HG03378 (cell line): Measurements from ENCODE around the gene DGCR6L.
"Not testable (repeated sequence)": the region's sequence is repeated elsewhere in the genome, so short reads cannot be mapped to it uniquely, and the experiment has no call there.

Source experiments
- ATAC-seq: cut with Tn5 transposase; IDR thresholded peaks from one replicate; pipeline ENCODE4 v1.9.1; 2021; ENCODE audit warnings: mild to moderate bottlenecking, moderate library complexity; ENCODE audit not compliant: unreplicated experiment

The DGCR6L gene

DNA sequence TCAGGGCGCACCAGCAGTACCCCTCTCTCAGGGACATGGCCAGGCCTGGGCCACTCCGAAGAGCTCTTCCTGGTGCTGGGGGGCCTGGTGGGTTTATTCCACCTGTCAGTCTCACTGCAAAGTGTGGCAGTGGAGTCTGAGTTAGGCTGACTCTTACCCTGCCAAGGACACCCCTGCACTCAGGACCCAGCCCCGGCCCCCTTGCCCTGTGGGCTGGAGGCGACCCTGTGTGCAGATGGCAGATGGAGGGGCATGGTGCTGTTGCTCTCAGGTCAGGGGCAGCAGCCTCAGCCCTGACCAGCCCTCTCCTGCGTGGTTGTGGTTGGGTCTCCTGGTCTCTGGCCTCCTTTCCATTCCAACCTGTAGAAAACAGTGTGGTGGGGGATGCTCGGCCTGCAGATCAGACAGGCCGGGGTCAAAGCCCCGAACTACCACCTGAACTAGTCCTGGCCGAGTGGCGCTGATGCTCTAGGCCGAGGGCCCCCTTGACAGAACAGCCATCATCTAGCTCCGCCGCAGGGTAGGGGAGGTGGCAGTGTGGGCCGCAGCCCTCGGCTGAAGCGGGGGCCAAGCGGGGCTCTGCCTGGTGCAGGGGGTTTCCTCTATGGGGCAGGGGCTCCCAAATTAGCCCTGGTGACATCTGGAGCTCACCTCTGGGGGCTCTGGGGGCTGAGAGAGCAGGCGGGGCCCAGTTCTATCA lies 41.8 kb downstream of the DGCR6L start:
- not testable (repeated sequence) for ATAC-seq

DNA sequence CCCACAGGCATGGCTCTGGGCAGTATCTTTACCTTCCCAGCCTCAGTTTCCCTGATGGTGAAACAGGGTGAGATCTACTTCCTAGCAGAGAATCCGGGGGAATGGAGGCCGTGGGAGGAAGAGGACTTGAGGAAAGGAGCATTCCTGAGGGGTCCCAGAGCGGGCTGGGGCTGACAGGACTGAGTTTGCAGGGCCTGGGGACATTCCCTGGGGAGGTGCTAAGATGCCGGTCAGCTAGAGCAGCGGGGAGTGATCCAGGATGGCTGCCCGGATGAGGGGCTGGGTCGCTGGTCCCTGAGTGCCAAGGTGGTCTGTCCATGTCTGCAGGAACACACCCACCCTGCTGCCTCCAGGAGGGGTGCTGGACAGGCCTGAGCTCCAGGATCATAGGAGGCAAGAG lies 43.4 kb downstream of the DGCR6L start:
- no peak for ATAC-seq

GRCh38 chr22:20275836-20276235 lies 44.0 kb downstream of the DGCR6L start:
- no peak for ATAC-seq

DNA sequence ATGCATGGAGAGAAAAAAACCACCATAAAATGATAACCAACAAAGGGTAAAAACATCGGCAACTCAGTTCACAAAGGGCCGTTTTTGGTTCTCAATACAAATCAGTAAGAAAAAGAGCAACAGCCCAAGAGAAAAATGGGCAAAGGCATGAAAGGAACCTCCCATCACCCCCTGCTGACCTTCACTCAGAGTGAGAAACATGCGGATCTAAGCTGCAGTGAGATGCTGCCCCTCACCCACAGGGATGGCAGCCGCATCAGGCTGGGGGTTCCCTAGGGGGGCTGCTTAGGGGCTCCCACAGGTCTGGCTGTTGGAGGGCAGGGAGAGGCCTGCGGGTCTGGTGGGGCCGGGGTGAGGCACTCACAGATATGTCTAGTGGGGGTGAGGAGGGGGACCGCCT lies 44.5 kb downstream of the DGCR6L start:
- ATAC-seq: not testable (repeated sequence)

GRCh38 chr22:20274374-20274773 lies 45.5 kb downstream of the DGCR6L start:
- ATAC-seq: not testable (repeated sequence)

DNA sequence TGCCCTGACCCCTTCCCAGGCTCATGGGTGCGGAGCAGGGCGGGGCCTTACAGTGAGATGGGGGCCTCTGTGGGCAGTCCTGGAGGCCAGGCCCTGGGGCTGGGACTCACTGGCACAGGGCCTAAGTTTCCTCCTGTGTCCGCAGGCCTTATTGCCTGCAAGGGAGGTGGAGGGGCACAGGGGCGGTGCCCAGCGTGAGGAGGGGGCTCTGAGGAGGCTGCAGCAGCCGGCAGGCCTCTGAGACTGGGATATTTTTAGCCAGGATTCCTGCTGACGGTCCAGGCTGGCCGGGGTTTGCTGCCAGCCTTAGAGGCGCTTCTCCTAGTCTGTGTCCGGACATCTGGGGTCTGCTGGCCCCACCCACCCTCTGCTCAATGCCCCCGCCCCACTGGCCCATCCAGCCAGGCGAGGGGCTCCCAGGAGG lies 46.1 kb downstream of the DGCR6L start:
- no peak for ATAC-seq

GRCh38 chr22:20272700-20273099 lies 47.2 kb downstream of the DGCR6L start:
- ATAC-seq: no peak

GRCh38 chr22:20272174-20272573 lies 47.7 kb downstream of the DGCR6L start:
- no peak for ATAC-seq

DNA sequence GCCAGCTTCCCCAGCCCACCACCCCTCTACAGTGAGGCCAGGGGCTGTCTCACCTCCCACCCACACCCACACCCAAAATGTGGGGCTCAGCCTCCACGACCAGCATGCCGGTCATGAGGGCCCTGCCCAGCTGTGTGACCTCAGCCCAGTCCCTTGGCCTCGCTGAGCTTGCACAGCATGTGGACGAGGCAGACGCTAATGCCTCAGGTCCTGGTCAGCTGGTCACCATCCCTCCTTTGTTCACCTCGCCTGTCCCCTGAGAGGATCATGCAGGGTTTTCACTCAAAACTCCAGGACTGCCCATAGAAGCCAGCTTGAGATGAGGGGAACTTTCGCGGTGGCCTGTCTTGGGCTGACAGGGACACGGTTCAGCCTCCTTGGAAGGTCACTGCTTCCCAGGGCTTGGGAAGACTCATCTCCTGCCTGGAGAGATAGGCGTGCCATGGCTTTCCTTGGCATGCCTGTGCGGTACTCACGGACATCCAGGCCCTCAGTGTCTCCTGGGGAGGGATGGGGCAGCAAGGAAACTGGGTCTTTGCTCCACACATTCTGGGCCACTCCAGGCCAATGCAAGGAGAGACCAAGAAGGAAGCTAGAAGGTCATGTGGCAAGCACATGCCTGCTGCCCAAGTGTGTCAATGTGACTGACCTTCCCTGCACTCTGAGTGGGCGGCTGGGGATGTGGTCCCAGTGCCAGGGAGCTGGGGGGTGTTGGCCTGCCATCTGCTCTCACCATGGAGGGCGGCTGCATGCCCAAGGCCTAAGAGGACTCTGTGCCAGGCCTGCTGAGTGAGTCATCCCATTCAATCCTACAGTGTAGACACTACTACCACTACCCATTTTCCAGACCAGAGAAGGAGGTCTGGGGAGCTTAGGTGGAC lies 48.5 kb downstream of the DGCR6L start:
- no peak for ATAC-seq

GRCh38 chr22:20270190-20271113 lies 49.4 kb downstream of the DGCR6L start:
- not testable (repeated sequence) for ATAC-seq

- ATAC-seq: not testable (repeated sequence)
Observed at GRCh38 chr22:20269673-20270072, 50.2 kb downstream of the DGCR6L start.

DNA sequence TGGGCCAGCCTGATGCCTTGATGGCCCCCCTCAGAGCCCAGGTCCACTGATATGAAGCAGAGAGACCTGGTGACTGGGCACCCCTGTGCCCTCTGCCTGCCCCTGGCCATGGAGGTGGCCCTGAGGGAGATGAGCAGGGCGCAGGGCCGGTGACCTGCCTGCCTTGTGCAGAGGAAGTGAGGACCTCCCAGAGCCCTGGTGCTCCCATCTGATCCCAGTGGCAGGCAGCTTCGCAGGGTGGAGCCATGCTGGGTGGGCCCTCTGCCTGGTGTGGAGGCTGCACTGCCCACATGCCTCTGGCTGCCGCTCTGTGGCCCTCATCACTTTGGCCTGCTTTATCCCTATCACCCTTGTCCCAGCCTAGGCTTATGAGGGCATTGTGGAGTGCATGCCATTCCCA lies 50.7 kb downstream of the DGCR6L start:
- ATAC-seq: not testable (repeated sequence)

- ATAC-seq: no peak
Observed at GRCh38 chr22:20268279-20269012, 51.4 kb downstream of the DGCR6L start, which contains the start of gene RTN4R. Gene RTN4R, minus strand, starts transcription at chr22:20268318. Its CDS starts 226 bp downstream, at chr22:20268092.

DNA sequence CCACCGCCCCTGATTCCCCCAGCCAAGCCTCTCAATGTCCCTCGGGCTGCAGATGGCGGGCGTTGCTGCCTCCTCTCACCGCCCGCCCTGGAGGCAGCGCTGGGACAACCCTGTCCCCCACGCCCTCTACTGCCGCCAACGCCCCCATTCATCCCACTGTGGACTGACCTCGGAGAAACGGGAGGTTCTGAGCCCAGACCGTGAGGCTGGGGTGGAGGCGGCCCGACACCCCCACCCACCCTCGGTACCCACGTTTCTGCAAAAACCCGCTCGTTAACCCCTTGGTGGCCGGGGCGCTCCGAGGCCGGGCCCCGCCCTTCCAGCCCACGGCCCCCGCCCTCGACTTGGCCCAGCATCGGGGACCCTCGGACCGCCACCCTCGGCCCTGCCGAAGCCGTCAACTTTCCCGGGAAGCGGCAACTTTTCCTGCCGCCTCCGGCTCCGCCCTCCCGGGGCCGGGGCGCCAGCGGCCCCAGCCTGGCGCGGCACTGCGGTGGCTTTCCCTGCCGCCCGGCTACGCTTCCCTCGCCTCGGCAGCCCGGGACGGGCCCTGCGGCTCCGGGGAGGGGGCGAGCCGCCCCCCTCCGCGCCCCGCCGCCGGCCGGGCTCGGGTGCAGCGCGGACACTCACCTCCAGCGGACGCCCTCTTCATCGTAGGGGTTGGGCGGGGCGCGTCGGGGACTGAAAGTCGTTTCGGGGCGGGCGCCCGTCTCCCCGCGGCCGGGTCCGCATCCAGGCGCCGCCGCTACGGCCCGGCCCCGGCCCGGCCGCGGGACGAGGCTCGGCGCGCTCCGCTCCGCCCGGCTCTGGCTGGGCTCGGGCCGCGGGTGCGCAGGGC lies 52.2 kb downstream of the DGCR6L start:
- no peak for ATAC-seq

DNA sequence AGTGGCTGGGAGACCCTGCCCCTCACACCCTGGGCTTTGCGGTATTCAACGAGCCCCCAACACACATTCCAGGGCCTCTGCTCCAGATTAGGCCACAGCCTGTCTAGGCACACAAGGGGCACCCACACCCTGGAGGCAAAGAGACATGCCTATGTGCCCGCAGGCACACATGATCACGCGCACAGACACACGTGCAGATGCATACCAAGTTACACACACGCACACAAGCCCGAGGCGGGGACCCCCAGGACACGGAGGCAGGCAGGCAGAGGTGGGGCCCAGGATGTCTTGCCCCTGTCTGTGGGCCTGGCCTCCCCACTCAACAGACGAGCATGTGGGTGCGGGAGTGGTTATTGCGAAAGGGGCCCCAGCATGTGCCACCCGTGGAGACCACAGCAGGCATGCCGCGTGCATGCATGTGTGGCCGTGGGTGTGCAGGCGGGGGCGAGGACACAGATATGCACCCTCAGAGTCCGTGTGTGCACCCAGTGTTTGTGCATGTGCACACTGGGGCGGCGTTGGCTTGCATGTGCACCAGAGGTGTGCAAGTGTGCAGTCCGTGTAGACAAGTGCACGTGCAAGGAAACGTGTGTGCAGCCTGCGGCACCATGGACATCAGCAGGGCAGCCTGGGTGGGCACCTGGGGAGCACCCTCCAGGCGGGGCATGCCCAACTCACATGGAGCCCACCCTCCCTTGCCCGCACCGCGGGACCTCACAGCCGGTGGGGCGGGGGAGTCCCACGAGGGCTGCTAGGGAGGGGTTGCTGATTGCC lies 53.0 kb downstream of the DGCR6L start:
- ATAC-seq: not testable (repeated sequence)

GRCh38 chr22:20265772-20266666 lies 53.8 kb downstream of the DGCR6L start:
- ATAC-seq: not testable (repeated sequence)

DNA sequence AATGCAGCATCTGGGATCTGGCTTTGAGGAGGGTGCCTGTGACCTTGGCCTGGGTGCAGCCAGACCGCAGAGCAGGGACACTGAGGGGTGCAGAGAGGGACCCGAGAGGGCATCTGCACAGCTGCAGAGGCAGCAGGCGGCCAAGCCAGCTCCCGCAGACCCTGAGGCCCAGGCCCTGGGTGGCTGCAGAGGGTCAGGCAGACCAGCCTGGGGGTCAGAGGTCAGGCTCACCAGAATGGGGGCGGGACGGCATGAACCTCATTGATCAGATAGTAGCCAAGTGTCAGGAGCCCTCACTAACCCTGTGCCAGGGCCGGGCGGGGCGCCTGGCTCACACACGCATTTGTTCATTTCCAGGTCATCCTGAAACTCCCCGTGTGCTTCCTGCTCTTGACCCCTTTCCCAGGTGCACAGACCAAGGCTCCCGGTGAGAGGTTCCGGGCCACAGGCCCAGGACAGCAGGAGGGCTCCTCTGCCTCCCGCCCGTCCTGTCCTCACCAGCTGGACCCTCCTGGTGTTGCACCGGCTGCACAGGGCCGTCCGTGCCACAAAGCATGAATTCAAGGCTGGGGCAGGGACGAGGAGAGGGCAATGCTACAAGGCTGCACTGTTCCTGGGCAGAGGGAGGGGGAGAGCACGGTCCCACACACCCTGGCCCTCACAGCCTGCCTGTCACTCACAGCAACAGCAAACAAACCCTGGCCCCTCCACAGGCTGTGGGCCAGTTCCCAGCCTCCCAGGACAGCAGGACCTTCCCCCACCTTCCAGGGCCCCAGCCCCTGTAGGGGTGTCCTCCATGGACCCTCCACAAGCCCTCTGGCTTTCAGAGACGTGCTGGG lies 55.0 kb downstream of the DGCR6L start:
- ATAC-seq: no peak
